Breast epithelium (tissue), 3 donors: ENCODE data around the gene CAMK1.
A peak's percentile ranks its signal among the peaks of the same experiment; 100 is the strongest.

Source experiments
- POLR2A ChIP-seq: fragments of 450-650 bp; IDR thresholded peaks from one replicate; pipeline ENCODE4 v1.6.1; 2016; ENCODE audit warnings: antibody characterized with exemption, mild to moderate bottlenecking, moderate library complexity
- POLR2AphosphoS5 ChIP-seq, 3 donors: sonication (generic); formaldehyde crosslinking; IDR thresholded peaks; one replicate each; pipeline ENCODE4 v1.6.1; 2017; ENCODE audit warnings: antibody characterized with exemption in 3 of 3
- TF ChIP-seq, protein P1 (sequence below), 3 donors: fragments of 450-650 bp; IDR thresholded peaks; one replicate each; pipeline ENCODE4 v1.5.1; 2016 to 2017; ENCODE audit warnings: antibody characterized with exemption in 3 of 3, mild to moderate bottlenecking in 3 of 3, moderate library complexity in 3 of 3

DNA sequence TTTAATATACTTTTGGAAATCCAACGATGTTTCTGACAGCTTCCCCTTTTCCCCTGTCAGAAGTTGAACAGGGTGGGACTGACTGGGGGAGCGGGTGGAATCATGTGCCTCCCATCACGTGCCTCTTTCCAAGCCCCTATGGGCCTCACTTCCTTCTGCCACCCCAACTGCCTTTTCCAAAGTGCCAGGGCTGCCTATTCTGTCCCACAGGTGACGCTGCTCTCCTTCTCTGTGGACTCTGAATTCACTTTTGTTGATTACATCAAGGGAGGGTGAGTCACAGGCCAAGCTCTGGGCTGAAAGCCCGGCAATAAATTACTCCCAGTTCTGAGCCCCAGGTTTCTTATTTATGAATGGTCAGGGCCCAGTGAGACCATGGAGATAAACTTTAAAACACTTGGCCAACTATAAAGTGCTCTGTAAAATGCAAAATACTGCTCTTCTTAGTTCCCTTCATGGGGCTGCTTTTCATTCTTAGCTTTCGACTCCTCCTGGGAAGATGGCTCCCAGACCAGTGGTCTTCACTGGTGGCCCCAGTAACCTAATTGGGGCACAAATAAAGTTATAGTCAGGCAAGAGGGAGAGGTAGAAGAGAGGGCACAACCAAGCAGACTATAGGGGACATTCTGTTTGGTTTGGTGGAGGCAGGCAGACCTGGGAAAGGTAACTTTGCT, 53.8 kb downstream of the CAMK1 start:
- TF ChIP-seq, protein P1, sequence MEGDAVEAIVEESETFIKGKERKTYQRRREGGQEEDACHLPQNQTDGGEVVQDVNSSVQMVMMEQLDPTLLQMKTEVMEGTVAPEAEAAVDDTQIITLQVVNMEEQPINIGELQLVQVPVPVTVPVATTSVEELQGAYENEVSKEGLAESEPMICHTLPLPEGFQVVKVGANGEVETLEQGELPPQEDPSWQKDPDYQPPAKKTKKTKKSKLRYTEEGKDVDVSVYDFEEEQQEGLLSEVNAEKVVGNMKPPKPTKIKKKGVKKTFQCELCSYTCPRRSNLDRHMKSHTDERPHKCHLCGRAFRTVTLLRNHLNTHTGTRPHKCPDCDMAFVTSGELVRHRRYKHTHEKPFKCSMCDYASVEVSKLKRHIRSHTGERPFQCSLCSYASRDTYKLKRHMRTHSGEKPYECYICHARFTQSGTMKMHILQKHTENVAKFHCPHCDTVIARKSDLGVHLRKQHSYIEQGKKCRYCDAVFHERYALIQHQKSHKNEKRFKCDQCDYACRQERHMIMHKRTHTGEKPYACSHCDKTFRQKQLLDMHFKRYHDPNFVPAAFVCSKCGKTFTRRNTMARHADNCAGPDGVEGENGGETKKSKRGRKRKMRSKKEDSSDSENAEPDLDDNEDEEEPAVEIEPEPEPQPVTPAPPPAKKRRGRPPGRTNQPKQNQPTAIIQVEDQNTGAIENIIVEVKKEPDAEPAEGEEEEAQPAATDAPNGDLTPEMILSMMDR (IDR thresholded peaks at IDR 0.05), result peak; percentile 72 to 91 (median 88)
- TF ChIP-seq POLR2A (no peak), POLR2AphosphoS5 (IDR thresholded peaks at IDR 0.05) (peak in 2 of 3 donors; percentile 47 to 82)
